ENCODE measurements around the gene FAM221B.

FAM221B gene

DNA sequence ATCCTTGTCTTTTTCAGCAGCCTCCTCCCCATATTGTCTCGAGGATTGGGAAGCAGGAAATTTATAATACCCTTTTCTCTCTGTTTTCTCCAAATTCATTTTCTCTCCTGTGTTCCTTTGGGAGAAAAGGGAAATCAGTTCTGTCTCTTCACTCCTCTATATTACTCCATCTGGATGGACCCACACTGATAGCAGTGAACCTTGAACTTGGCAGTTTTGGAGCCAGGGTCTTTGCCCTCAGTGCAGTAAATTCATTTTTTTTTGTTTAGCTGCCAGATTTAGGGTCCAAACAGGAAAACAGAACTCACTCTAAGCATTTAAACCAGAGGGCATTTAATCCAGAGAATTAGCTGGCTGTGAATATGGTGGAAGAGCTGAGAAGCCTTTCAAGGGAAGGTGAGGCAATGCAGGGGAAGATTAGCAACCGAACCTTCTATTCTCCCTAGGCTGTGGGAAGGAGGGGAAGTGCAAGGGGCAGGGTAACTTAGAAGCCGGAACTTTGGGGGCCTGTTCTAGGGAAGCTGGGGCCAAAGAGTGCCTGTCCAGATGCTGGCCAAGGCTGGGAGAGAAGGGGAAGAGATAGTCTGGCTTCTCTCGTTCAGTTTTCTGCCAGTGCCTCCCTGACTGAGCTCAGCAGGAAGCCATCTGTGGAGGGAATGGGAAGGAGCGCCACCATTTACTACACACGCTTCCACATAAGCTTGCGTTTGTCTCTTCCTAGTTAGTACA, 53.5 kb downstream of the FAM221B start:
- TF ChIP-seq, protein P1, sequence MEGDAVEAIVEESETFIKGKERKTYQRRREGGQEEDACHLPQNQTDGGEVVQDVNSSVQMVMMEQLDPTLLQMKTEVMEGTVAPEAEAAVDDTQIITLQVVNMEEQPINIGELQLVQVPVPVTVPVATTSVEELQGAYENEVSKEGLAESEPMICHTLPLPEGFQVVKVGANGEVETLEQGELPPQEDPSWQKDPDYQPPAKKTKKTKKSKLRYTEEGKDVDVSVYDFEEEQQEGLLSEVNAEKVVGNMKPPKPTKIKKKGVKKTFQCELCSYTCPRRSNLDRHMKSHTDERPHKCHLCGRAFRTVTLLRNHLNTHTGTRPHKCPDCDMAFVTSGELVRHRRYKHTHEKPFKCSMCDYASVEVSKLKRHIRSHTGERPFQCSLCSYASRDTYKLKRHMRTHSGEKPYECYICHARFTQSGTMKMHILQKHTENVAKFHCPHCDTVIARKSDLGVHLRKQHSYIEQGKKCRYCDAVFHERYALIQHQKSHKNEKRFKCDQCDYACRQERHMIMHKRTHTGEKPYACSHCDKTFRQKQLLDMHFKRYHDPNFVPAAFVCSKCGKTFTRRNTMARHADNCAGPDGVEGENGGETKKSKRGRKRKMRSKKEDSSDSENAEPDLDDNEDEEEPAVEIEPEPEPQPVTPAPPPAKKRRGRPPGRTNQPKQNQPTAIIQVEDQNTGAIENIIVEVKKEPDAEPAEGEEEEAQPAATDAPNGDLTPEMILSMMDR (IDR thresholded peaks at IDR 0.05; ENCODE audit: low read depth, low read length), result no peak
- no peak for DNase-seq (ENCODE audit: extremely low read depth, low read depth)

DNA sequence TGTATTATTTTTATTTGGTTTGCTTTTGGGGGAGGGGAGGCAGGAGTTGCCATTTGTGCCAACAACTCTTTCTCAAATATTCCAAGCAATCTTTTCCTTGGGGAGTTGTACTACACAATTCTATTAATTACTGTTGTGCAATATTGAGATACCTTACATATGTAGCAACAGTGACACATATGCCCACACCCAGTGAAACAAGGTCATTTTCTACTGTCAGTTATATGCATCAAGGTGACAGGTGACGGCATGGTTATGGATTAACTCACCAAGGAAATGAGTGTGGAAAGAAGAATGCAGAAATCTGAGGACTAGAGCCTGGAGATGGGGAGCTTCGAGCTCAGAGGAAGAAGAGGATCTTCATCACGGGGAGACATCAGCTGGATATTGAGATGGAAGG, 56.6 kb downstream of the FAM221B start:
- TF ChIP-seq, protein P1 (IDR thresholded peaks at IDR 0.05; ENCODE audit: low read depth, low read length), result no peak
- DNase-seq (ENCODE audit: extremely low read depth, low read depth), result no peak

DNA sequence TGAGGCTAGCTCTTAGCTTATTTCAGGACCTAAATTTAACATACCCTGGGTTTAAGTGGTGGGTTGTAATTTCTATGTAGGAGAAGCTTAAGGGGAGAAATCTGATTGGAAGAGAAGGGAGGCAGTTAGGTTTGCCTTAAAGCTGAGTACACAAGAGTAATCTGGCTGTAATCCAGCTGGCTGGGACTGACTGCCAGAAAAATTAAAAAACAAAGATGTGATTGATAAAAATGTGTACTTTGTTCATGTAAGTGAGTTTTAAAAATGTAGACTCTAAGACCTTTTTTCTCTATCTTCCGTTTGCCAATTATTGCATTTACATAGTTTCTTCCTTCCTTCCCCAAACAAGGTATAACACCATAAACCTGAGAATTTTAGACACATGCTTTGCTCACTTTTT, 57.0 kb downstream of the FAM221B start:
- no peak for DNase-seq (ENCODE audit: extremely low read depth, low read depth)

DNA sequence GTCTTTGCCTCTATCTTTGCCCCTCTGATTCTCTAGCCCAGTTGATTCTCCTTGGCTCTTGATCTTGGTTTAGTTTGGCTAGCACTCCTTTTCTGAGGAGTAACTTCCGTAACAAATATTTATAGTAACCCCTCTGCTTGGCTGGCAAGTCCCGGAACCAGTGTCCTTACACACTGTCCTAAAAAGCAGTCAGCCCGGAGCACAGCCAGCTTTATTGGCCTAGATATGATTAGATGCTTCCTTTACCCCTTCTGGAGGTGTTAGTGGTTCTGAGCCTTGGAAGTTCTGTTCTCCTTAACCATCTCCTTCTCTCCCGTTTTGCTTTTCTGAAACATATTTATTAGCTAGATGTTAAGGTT, 57.5 kb downstream of the FAM221B start:
- TF ChIP-seq, protein P1 (IDR thresholded peaks at IDR 0.05; ENCODE audit: low read depth, low read length), result no peak
- DNase-seq (ENCODE audit: extremely low read depth, low read depth), result no peak

More for the DNA sequence above, 57.0 kb downstream of the FAM221B start:
- TF ChIP-seq, protein P1 (IDR thresholded peaks at IDR 0.05; ENCODE audit: low read depth, low read length), result no peak

DNA sequence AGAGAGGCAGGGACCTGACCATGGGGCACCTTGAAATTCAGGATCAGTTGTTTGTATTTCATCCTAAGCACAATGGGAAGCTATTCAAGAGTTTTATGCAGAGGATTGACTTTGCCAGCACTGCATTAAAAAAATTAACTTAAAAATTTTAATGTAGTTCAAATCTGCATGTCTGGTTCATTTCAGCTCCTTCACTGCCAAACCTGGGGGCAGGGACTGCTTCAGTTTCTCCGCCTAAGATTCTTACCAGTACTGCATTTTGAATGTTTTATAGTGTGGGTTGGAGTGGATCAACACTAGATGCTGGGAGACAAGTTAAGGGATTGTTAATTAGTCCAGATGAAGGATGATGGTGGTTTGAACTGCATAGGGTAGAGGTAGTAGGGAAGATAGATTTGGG, 58.8 kb downstream of the FAM221B start:
- no peak for DNase-seq (ENCODE audit: extremely low read depth, low read depth)
- TF ChIP-seq, protein P1 (IDR thresholded peaks at IDR 0.05; ENCODE audit: low read depth, low read length), result no peak

DNA sequence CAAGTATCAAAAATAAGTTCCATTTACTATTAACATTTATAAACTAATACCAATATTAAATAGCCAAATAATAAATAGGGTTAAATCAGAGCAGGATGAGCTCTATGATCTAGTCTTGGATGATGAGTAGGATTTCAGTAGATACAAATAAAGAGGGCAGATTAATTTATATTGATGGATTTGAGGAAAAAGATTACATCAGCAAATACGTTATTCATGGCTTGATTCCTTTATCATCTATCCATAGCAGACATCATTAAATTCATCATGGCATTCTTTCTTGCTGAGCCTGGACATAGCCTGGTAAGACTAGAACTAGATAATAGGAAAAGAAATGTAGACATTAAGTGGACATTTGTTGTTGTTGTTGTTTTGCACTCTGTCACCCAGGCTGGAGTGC, 61.1 kb downstream of the FAM221B start:
- DNase-seq (ENCODE audit: extremely low read depth, low read depth), result no peak
- TF ChIP-seq, protein P1 (IDR thresholded peaks at IDR 0.05; ENCODE audit: low read depth, low read length), result no peak

DNA sequence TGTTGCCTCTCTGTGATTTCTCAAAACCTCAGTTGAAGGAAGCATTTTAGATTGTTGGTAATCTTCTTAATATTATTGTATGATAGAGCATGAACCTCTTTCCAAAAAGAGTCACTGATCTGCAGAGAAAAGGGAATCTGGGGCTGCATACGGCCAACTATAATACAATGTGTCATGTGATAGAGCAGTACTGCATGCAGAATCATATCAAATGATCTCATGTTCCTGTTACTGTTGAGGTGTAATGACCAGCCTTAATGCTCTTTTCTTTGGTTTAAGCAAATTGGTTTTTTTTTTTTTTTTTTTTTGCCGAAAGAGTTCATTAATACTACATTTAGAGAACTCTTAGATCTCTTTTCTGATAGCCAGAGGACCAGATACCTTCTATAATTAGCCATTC, 61.5 kb downstream of the FAM221B start:
- TF ChIP-seq, protein P1 (IDR thresholded peaks at IDR 0.05; ENCODE audit: low read depth, low read length), result no peak
- no peak for DNase-seq (ENCODE audit: extremely low read depth, low read depth)

Measured in AG09319 (cell line).